ENCODE data around the gene NGEF. TPM values are rescaled to one million over a fixed set of nuclear protein-coding genes. Genes with fewer than 3 reads are reported as not detected.

NGEF gene
- total RNA-seq, 3 donors from 2014 or later = 1.6 to 6.3 TPM; not detected in 1

DNA sequence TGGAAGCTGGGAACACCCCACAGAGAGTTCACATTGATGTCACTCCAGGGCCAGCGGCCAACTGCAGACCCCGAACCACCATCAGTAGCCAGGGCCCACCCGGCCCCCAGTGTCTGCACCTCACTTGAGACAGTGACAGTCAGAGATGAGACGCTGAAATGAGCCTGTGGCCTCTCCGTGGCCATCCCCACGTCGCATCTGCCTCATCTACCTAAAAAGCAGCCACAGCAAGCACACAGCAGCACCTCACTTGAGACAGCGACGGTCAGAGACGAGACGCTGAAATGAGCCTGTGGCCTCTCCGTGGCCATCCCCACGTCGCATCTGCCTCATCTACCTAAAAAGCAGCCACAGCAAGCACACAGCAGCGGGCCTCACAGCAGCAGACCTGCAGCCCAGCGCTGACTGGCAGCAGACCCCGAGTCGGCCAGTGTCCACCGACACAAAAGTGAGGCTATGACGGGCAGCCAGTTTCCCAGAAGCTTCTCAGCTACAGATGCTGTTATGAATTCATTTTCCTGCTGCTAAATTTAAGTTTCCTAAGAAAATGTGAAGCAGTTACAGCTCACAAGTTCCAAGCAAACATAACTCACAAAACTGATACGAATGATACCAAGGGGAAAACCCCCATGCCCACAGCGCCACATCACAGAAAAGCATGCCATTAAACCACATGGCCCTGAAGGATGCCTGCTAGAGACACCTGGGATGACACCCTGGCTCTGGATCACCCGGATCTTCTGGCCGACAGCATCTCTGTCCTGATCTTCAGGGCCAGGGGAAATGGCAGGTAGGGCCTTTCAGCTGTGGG, 115.3 kb downstream of the NGEF start:
- no peaks in the 10 kb centered on the region for H3K27me3 ChIP-seq
- H3K9me3 ChIP-seq = no peaks in the 10 kb centered on the region
- no peaks in the 10 kb centered on the region for H3K4me1 ChIP-seq
- no peak overlapping the region for H3K27ac ChIP-seq
- no peak for DNase-seq (ENCODE audit: low spot score in 2 of 2)
- intact Hi-C loops (cut with DNase I; ENCODE audit: low total_unique reads) = no loop called here
- no peak overlapping the region for H3K4me3 ChIP-seq
- H3K36me3 ChIP-seq = no peaks in the 10 kb centered on the region
- TF ChIP-seq POLR2AphosphoS5 (IDR thresholded peaks at IDR 0.05) = no peak
- no peak for TF ChIP-seq POLR2A (IDR thresholded peaks at IDR 0.05)
- TF ChIP-seq, protein P1, sequence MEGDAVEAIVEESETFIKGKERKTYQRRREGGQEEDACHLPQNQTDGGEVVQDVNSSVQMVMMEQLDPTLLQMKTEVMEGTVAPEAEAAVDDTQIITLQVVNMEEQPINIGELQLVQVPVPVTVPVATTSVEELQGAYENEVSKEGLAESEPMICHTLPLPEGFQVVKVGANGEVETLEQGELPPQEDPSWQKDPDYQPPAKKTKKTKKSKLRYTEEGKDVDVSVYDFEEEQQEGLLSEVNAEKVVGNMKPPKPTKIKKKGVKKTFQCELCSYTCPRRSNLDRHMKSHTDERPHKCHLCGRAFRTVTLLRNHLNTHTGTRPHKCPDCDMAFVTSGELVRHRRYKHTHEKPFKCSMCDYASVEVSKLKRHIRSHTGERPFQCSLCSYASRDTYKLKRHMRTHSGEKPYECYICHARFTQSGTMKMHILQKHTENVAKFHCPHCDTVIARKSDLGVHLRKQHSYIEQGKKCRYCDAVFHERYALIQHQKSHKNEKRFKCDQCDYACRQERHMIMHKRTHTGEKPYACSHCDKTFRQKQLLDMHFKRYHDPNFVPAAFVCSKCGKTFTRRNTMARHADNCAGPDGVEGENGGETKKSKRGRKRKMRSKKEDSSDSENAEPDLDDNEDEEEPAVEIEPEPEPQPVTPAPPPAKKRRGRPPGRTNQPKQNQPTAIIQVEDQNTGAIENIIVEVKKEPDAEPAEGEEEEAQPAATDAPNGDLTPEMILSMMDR (IDR thresholded peaks at IDR 0.05) = no peak

DNA sequence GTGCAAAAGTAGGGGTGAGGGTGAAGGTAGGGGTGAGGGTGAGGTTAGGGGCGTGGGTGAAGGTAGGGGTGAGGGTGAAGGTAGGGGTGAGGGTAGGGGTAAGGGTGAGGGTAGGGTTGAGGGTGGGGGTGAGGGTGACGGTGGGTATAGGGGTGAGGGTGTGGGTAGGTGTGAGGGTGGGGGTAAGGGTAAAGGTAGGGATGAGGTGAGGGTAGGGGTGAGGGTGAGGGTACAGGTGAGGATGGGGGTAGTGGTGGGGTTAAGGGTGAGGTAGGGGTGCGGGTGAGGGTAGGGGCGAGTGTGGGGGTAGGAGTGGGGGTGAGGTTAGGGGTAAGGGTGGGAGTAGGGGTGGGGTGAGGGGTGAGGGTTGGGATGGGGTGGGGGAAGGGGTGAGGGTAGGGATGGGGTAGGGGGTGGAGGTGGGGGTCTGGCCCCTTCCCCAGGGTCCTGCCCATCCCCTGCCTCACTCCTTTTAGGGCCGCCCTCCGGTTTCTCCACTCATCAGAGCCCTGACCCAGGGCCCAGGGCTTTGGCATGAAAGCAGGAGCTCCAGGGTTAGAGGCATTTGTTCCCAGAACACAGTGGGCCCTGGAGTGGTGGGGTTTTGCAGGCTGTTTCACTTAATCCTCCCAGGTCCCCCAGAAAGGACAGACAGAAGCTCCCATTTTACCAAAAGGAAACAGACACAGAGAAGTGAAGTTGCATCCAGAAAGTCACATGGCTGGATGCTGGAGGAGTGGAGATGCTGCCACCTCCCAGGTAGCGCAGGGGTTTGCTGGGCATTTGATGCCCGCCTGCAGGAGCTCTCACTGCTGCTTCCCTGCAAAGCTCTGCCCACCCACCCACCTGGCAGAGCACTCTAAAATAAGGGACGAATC, 116.1 kb downstream of the NGEF start:
- DNase-seq (ENCODE audit: low spot score in 2 of 2) = peak in 1 of 2 donors; percentile 45
- no peak for TF ChIP-seq POLR2AphosphoS5 (IDR thresholded peaks at IDR 0.05)
- no peak for TF ChIP-seq POLR2A (IDR thresholded peaks at IDR 0.05)
- TF ChIP-seq, protein P1 (IDR thresholded peaks at IDR 0.05) = no peak
- no peak overlapping the region for H3K27ac ChIP-seq

DNA sequence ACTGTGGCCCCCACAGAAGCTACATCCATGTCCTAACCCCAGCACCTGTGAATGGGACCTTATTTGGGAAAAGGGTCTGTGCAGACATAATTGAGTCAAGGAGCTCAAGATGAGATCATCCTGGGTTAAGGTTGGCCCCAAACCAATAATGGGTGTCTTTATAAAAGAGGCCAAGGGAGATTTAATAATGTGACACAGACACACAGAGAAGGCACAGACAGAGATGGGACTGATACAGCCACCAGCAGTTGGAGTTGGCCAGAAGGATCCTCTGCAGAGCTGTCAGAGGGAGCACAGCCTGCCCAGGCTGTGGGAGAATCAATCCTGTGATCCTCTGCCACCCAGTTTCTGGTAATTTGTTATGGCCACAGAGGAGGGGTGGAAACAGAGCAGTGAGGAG, 116.9 kb downstream of the NGEF start:
- intact Hi-C loops (cut with DNase I; ENCODE audit: low total_unique reads) = no loop called here
- no peak for DNase-seq (ENCODE audit: low spot score in 2 of 2)
- H3K4me1 ChIP-seq = no peaks in the 10 kb centered on the region
- no peak overlapping the region for H3K27ac ChIP-seq
- H3K4me3 ChIP-seq = no peak overlapping the region
- no peaks in the 10 kb centered on the region for H3K36me3 ChIP-seq
- no peaks in the 10 kb centered on the region for H3K27me3 ChIP-seq
- H3K9me3 ChIP-seq = no peaks in the 10 kb centered on the region
- no peak for TF ChIP-seq POLR2A (IDR thresholded peaks at IDR 0.05)
- TF ChIP-seq, protein P1 (IDR thresholded peaks at IDR 0.05) = no peak
- no peak for TF ChIP-seq POLR2AphosphoS5 (IDR thresholded peaks at IDR 0.05)

More for the DNA sequence above, 116.1 kb downstream of the NGEF start:
- Histone ChIP-seq H3K36me3 (no peaks in the 10 kb centered on the region), H3K9me3 (no peaks in the 10 kb centered on the region), H3K4me3 (no peak overlapping the region), H3K4me1 (no peaks in the 10 kb centered on the region), H3K27me3 (no peaks in the 10 kb centered on the region)
- intact Hi-C loops (cut with DNase I; ENCODE audit: low total_unique reads) = no loop called here

DNA sequence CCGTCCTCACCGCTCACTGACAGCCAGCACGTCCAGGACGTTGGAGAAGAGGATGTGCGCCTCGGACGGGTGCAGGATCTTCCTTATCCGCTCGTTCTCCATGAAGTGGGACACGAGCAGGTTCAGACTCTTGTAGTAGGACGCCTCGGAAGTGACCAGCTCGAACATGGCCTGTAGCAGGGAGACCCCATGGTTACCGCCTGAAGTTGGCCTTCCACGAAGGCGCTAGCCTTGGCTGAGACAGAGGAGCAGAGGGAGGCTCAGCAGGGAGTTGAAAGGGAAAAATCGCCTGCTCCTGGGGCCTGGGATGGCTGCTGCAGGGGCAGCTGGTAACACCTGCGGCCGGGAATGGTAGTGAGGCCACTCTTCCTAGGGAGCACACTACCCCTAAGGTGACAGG, 118.3 kb downstream of the NGEF start:
- TF ChIP-seq, protein P1 (IDR thresholded peaks at IDR 0.05) = no peak
- TF ChIP-seq POLR2AphosphoS5 (IDR thresholded peaks at IDR 0.05) (no peak), POLR2A (IDR thresholded peaks at IDR 0.05) (no peak)
- Histone ChIP-seq H3K9me3 (no peaks in the 10 kb centered on the region), H3K27ac (no peak overlapping the region), H3K36me3 (no peaks in the 10 kb centered on the region), H3K4me3 (no peak overlapping the region), H3K4me1 (no peaks in the 10 kb centered on the region), H3K27me3 (no peaks in the 10 kb centered on the region)
- DNase-seq (ENCODE audit: low spot score in 2 of 2) = peak in 1 of 2 donors; percentile 36
- intact Hi-C loops (cut with DNase I; ENCODE audit: low total_unique reads) = no loop called here

DNA sequence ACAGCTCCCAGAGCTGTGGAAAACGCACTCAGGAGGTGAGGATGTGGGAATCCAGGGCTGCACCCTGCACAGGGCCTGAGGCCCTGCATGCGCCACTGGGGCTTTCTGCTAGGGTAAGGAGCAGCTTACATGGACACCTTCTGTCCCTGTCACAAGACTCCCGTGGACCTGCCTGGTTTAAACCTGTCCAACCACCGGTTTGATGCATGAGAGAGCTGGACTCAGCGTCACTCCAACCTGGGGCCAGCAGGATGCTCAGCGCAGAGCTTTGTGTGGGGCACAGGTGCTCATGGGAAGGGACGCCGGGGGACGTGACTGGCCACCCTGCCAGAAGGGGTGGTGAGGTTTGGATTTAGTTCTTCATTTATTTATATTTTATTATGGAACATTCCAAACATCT, 118.8 kb downstream of the NGEF start:
- H3K27ac ChIP-seq = no peak overlapping the region
- intact Hi-C loops (cut with DNase I; ENCODE audit: low total_unique reads) = no loop called here
- TF ChIP-seq POLR2AphosphoS5 (IDR thresholded peaks at IDR 0.05) (no peak), POLR2A (IDR thresholded peaks at IDR 0.05) (no peak)
- TF ChIP-seq, protein P1 (IDR thresholded peaks at IDR 0.05) = no peak
- no peaks in the 10 kb centered on the region for H3K4me1 ChIP-seq
- no peak overlapping the region for H3K4me3 ChIP-seq
- H3K27me3 ChIP-seq = no peaks in the 10 kb centered on the region
- no peaks in the 10 kb centered on the region for H3K36me3 ChIP-seq
- DNase-seq (ENCODE audit: low spot score in 2 of 2) = peak in 1 of 2 donors; percentile 22
- no peaks in the 10 kb centered on the region for H3K9me3 ChIP-seq
